Fibroblast of skin of left quadriceps (primary cell): Measurements from ENCODE around the gene ASCC1.
"Not testable (repeated sequence)": the region's sequence is repeated elsewhere in the genome, so short reads cannot be mapped to it uniquely, and the experiment has no call there.

Experiments used
- DNase-seq, 2 experiments: peaks; one replicate each; pipeline ENCODE4 v3.0.0-alpha.2; 2013; ENCODE audit warnings: low read depth in 2 of 2

The ASCC1 gene

DNA sequence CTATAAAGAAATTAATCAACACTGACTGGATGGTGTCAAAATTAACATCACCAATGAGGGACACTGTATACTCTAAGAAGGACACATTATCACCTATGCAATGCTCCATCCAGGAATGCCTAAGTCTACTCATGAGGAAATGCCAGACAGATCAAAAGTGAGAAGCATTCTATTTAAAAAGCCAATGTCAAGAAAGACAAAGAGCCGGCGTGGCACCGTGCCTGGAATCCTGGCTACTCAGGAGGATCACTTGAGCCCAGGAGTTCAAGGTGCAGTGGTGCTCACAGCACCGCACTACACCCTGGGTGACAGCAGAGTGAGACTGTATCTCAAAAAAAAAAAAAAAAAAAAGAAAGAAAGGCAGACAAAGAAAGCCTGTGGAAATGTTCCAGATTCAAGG lies 45.8 kb downstream of the ASCC1 start:
- DNase-seq: no peak

DNA sequence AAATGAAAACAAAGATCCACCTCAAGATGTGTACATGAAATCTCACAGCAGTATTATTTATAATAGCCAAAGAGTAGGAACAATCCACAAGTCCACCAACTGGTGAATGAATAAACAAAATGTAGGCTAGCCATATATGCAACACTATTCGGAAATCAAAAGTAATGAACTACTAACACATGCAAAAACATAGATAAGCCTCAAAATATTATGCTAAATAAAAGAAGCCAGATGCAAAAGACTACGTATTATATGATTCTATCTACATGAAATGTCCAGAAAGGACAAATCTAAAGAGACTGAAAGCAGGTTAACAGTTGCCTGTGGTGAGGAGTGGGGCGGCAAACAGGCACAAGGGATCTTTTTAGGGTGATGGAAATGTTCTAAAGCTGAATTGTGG lies 49.0 kb downstream of the ASCC1 start:
- no peak for DNase-seq

DNA sequence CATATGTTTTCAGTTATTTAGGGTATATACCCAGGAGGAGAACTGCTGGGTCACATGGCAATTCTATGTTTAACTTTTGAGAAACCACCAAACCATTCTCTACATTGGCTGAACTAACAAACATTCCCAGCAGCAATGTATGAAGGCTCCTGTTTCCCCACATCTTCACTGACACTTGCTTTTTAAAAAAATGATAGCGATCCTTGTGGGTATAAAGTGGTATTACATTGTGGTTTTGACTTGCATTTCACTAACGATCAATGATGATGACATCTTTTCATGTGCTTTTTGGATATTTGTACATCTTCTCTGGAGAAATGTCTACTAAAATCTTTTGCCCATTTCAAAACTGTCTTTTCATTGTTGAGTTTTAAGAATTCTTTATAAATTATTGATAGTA lies 51.5 kb downstream of the ASCC1 start:
- no peak for DNase-seq

DNA sequence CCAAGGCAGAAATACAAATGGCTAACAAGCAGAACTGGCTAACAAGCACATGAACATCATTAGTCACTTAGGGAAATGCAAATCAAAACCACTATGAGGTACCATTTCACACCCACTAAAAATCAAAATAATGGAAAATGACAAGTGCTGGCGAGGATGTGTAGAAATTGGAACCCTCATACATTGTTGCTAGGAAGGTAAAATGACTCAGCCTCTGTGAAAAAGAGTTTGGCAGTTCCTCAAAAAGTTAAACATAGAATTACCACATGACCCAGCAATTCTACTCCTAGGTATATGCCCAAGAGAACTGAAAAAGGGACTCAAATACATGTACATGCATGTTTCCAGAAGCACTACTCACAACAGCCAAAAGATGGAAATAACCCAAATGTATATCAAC lies 53.1 kb downstream of the ASCC1 start:
- peak; percentile 45 to 53 for DNase-seq

DNA sequence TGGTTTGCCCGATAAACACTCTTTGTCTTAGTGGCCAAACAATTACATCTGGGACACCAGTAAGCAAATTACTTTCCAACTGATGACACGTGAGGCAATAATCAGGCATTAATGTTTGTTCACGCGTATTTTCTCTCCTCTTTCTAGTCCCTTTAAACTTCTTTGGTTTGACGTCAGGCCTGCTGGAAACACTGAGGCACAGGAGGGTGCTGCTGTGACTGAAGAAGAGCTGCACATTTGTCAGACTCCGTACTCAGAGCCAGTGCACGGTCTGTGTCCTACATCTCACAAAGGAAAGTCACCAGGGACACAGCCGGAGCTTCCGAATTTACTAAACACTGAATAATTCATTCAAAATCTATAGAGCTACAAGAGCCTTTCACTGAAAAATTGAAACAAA lies 57.9 kb downstream of the ASCC1 start:
- DNase-seq: no peak

DNA sequence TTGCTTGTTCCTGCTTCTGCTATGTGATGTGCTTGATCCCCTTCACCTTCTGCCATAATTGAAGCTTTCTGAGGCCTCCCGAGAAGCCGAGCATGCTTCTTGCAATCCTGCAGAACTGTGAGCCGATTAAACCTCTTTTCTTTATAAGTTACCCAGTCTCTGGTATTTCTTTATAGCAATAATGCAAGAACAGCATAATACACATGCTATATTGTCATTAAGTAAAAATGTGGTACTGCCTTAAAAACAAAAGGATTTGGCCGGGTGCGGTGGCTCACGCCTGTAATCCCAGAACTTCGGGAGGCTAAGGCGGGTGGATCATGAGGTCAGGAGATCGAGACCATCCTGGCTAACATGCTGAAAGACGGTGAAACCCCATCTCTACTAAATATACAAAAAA lies 59.9 kb downstream of the ASCC1 start:
- no peak for DNase-seq

DNA sequence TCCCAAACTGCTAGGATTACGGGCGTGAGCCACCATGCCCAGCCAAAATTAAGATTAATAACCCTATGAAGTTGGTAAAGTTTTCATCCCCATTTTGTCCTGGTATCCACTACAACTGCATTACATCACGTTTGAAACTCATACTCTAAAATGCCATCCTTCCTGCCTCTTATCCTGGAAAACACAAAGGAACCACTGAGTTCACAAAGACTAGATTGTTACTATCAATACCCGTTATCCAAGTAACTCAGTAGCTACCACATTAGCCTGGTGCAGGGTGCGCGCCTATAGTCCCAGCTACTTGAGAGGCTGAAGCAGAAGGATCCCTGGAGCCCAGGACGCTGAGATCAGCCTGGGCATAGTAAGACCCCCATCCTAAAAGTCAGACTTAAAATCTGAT lies 63.8 kb downstream of the ASCC1 start:
- no peak for DNase-seq

DNA sequence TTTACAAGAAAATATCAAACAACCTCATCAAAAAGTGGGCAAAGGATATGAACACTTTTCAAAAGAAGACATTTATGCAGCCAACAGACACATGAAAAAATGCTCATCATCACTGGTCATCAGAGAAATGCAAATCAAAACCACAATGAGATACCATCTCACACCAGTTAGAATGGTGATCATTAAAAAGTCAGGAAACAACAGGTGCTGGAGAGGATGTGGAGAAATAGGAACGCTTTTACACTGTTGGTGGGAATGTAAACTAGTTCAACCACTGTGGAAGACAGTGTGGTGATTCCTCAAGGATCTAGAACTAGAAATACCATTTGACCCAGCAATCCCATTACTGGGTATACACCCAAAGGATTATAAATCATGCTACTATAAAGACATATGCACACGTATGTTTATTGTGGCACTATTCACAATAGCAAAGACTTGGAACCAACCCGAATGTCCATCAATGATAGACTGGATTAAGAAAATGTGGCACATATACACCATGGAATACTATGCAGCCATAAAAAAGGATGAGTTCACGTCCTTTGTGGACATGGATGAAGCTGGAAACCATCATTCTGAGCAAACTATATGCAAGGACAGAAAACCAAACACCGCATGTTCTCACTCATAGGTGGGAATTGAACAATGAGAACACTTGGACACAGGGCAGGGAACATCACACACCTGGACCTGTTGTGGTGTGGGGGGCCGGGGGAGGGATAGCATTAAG lies 65.2 kb downstream of the ASCC1 start:
- not testable (repeated sequence) for DNase-seq

DNA sequence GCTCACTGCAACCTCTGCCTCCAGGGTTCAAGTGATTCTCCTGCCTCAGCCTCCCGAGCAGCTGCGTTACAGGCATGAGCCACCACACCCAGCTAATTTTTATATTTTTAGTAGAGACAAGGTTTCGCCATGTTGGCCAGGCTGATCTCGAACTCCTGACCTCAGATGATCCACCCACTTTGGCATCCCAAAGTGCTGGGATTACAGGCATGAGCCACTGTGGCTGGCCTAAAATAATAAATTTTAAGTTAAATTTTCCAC lies 68.8 kb downstream of the ASCC1 start:
- DNase-seq: not testable (repeated sequence)

DNA sequence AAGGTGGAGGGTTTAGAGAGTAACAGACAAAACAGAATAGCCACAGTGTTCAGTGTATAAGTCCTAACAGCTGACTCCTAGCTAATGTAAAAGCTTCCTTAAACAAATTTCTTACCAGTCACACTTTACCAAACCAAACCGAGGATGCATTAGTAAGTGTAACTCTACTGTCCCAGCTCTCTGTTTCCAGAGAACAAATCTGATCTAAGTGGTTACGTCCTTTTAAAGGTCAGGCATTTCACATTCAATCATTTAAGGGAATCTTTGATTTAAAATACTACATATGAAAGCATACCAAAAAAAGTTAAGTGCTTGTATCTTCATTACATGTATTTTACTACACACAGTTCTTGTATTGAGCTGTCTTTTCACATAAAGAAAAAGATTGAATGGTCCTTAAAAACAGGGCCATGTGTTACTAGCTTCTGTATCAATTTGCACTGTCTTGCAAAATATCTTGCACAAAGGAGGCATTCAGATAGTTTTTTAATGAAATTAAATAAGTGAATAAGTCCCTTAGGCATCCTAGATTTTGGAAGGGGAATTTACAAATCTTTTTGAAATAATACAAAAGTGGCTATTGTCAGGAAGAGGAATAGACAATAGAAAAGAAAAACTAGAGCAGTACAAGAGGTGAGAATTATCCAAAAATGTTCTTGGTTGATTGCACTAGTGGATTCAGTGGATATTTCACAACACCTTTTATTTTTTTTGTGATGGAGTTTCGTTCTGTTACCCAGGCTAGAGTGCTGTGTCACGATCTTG lies 69.3 kb downstream of the ASCC1 start:
- DNase-seq: no peak

DNA sequence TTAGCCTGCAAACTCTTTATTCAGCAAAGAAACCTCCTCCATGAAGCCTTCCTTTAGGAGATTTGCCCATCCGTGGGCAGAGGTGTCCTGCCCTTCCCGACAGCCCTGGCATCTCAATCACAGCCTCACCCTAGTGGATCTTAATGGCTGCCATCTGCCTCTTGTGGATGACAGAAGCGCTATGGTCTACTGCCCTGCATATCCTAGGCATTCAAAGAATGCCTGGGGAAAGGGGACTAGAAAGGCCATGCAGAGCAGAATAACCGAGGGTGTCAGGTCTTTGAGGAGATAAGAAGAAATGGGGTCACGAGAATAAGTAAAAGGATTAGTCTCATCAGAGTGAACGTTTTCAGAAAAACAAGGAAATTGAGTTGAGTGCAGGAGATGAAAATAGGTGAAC lies 70.0 kb downstream of the ASCC1 start:
- DNase-seq: no peak

DNA sequence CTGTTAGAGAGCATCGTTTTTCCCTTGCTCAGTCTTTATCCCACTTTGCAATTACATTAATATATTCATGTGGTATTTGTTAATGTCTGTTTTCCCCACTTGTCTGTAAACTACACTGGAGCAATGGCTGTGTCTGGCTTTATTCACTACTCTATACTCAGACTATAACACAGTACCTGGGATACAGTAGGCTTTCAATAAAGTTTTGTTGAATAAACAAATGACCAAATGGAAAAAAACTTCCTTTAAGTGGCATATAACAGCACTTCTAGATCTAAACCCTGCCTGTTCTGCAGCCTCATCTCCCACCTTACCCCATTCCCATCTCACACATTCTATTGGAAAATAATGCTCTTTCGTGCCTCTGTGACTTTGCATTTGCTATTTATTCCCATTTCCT lies 70.4 kb downstream of the ASCC1 start:
- no peak for DNase-seq

DNA sequence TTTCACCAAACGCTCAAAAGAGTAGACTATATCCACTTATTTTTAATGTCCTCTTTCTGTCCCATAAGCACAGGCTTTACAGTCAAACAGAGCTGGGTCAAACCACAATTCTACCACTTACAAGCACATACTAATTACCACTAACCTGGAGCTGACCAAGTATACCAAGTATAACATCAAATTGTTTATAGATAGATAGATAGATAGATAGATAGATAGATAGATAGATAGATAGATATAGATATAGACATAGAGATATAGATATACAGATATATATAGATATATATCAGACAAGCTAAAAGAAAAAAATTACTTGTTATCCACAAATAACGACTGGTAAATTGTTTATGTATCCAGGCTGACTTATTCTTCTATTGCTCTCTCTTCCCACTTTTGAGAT lies 75.2 kb downstream of the ASCC1 start:
- DNase-seq: no peak

DNA sequence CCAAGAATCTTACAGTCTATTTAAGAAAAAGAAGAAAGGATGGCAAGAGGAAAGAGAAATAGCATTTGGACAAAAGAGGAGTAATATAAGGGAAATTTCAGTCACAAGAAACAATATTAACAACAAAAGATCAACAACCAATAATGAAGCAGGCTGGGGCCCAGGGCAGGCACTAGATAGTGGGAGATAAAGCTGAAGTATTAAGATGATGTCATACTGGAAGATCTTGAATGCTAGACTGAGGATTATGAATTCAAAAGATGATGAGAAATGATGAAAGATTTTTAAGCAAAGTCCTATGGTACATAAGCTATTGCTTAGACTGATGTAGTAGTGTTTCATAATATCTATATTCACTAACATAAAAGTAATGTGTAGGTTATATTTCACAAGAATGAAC lies 75.9 kb downstream of the ASCC1 start:
- no peak for DNase-seq

DNA sequence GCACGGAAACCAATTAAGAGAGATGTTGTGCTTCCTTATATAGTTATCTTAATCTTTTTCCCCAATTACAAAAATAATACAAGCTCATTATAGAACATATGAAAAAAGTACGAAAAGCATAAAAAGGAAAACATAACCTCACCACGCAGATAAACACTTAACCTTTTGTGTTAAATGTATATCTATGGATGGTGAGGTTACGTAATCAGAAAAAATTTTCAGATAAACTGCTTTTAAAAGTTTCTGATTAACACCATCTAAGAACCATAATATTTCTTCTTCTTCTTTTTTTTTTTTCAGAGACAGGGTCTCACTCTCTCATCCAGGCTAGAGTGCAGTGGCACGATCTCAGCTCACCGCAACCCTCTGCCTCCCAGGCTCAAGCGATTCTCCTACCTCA lies 78.5 kb downstream of the ASCC1 start:
- DNase-seq: no peak

DNA sequence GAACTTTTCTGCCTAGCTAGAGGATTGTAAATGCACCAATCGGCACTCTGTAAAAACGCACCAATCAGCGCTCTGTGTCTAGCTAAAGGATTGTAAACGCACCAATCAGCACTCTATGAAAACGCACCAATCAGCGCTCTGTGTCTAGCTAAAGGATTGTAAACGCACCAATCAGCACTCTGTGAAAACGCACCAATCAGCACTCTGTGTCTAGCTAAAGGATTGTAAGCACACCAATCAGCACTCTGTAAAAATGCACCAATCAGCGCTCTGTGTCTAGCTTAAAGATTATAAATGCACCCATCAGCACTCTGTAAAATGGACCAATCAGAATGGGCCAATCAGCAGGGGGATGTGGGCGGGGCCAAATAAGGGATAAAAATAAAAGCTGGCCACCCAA lies 79.9 kb downstream of the ASCC1 start:
- not testable (repeated sequence) for DNase-seq

DNA sequence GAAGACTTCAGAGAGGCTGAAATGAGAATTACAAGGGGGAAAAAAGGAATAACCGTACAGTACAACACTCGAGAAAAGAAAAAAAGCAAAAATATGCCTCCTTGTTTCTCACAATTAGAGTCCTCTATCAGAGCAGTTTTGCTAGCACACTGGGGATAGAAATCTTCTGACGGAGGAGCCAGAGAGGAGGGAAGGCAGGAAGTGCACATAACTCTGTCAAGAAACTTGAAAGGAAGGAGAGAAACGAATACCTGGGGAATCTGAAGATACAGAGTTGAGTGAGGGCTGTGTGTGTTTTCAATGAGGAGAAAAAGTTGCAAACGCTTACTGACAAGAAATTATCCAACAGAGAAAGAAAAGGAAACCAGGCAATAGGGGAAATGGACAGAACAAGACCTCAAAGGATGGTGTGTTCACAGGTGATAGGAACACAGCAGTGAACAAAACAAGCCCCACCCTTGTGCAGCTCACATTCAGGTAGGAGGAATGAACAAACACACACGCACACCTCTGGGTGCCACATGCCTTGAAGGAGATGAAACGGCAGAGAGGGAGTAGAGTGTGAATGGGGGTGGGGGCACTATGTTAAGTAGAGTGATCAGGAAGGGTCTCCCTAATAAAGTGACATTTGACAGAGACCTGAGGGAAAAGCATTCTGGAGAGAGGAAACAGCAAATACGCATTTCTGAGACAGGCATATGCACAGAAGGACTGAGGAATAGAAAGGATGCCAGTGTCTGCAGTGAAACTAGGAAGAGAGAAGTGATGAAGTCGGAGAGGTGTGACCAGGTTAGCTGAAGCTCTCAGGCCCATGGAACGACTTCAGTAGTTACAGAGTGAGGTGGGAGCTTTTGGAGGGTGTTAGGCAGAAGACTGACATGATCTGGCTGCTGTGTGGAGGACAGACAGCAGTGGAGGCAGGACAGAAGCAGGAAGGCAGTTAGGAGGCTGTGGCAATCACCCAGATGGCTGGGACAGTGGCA lies 81.0 kb downstream of the ASCC1 start:
- DNase-seq: no peak

DNA sequence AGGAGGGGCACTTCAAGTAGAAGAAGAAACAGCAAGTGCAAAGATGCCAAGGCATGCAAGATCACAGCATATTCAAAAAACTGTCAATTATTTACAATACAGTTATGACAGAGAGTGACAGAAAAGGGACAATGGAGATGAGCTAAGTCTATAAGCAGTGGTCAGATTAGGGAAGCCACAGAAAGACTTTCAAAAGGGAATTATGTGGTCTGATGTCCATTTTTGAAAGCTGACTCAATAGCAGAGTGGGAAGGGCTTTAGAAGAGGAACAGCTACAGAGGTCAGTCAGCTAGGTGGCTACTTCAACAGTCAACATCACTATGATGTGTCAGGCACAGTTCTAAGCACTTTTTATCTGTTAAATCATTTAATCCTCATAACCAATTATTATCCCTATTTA lies 82.6 kb downstream of the ASCC1 start:
- DNase-seq: peak in 1 of 2 experiments; percentile 8

DNA sequence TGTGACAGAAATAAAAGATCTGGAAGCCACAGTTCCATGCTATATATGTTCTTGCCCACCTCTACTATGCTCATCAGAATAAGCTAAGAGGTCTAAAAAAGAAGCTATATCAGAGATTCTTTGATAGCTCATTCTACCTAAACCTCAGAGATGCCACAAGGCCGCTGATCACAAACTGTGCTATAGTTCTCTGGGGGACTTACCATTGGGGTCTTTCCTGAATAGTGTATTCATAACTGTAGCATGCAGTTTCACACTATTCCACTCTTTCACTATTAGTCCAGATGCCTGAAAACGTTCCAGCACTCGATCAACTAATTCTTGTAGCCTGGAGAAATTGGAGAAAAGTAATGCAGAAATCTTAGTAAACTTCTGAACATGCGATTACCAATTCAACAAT lies 83.2 kb downstream of the ASCC1 start:
- no peak for DNase-seq

DNA sequence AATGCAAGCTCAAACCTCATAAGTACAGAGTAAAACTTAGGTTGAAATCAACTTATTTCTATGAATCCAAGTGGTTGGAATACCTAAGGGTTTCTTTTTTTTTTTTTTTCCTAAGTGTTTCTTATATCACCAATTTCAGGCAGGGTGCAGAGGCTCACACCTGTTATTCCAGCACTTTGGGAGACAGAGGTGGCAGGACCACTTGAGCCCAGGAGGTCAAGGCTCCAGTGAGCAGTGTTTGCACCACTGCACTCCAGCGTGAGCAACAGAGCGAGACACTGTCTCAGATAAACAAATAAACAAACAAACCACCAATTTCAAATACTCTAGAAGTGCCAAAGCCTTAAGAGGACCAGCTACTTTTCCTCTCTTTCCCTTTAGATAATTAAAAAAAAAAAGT lies 88.5 kb downstream of the ASCC1 start:
- DNase-seq: no peak

DNA sequence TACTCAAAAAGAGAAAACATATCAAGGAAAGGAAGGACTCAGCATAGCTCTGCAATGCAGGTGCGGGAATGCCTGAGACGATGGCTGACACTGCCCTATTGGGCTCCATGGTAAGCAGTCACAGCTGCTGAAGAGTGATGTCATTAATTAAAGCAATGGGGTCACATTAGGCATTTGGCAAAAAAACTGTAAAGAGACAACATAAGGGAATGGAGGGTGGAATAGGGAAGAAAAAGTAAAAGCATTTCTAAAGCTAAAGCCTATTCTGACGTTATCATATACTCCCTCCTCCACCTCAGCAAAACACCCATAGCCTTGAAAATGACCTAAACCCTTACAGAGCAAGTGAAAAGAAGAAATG lies 89.2 kb downstream of the ASCC1 start:
- no peak for DNase-seq

DNA sequence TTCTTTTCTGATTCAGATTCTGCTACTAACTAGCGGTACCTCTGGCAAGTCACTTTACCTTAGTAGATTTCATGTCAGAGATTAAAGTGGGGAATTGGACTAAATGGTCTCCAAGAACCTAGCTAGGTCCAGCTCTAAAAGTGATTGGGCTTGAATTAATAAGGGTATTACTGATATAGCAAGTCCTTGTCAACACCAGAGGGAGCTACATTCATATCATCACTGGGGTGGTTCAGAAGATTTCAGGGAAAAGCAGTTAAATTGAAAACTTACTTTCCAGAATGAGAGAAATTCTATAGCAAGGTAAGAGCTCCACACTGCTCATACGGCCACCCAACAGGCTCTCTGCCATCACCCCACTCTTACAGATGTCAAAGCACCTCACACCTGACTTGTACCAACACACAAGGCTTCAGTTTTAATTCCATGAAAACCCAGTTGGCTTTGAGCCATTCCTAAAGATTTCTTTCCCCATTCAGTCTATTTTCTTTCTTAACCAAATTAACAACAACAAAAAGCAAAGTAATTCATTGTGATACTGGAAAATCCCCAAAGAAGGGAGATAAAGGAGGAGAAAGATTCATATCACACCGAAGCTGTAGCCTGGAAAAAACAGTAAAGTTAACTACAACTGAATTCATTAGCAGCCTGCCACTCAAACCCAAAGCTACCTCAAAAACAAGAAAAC lies 89.7 kb downstream of the ASCC1 start:
- DNase-seq: peak; percentile 25 to 30
